GM19238 (cell line): ENCODE results near the gene KCNMA1.

Experiments used
- DNase-seq: peaks from one replicate; pipeline ENCODE4 v3.0.0; 2011; ENCODE audit warnings: low spot score; ENCODE audit not compliant: insufficient read length

KCNMA1 gene

GRCh38 chr10:77068969-77069368 is 568.6 kb downstream of the KCNMA1 start:
- no peak for DNase-seq

- no peak for DNase-seq
These were observed 569.3 kb downstream of the KCNMA1 start for GRCh38 chr10:77068272-77068671.

GRCh38 chr10:77062381-77062780 is 575.2 kb downstream of the KCNMA1 start:
- DNase-seq: no peak

- DNase-seq: no peak
These were observed 576.7 kb downstream of the KCNMA1 start for GRCh38 chr10:77060913-77061312.

- no peak for DNase-seq
These were observed 581.0 kb downstream of the KCNMA1 start for GRCh38 chr10:77056650-77057049.

GRCh38 chr10:77052593-77052992 is 585.0 kb downstream of the KCNMA1 start:
- no peak for DNase-seq

GRCh38 chr10:77051837-77052236 is 585.8 kb downstream of the KCNMA1 start:
- no peak for DNase-seq

GRCh38 chr10:77049896-77050295 is 587.7 kb downstream of the KCNMA1 start:
- DNase-seq: no peak

GRCh38 chr10:77049146-77049545 is 588.5 kb downstream of the KCNMA1 start:
- no peak for DNase-seq

GRCh38 chr10:77045085-77045484 is 592.5 kb downstream of the KCNMA1 start:
- DNase-seq: no peak

- DNase-seq: no peak
These were observed 594.2 kb downstream of the KCNMA1 start for GRCh38 chr10:77043420-77043763.

- no peak for DNase-seq
These were observed 594.7 kb downstream of the KCNMA1 start for GRCh38 chr10:77042706-77043419.

- DNase-seq: no peak
These were observed 595.9 kb downstream of the KCNMA1 start for GRCh38 chr10:77041636-77042258.

GRCh38 chr10:77038407-77038806 is 599.2 kb downstream of the KCNMA1 start:
- no peak for DNase-seq

GRCh38 chr10:77037735-77038403 is 599.7 kb downstream of the KCNMA1 start:
- no peak for DNase-seq

- no peak for DNase-seq
These were observed 600.4 kb downstream of the KCNMA1 start for GRCh38 chr10:77036993-77037734.

GRCh38 chr10:77036276-77036675 is 601.3 kb downstream of the KCNMA1 start:
- no peak for DNase-seq

- no peak for DNase-seq
These were observed 602.8 kb downstream of the KCNMA1 start for GRCh38 chr10:77034795-77035194.

- no peak for DNase-seq
These were observed 603.4 kb downstream of the KCNMA1 start for GRCh38 chr10:77034240-77034639.

- no peak for DNase-seq
These were observed 605.4 kb downstream of the KCNMA1 start for GRCh38 chr10:77032188-77032570.

GRCh38 chr10:77031531-77032187 is 605.9 kb downstream of the KCNMA1 start:
- no peak for DNase-seq

- DNase-seq: no peak
These were observed 606.6 kb downstream of the KCNMA1 start for GRCh38 chr10:77030974-77031373.
